HFF-Myc (cell line): ENCODE measurements around the gene CXCL16.
A peak's percentile ranks its signal among the peaks of the same experiment; 100 is the strongest.

Experiments used
- DNase-seq: peaks from one replicate; pipeline ENCODE4 v3.0.0-alpha.2; 2011; ENCODE audit warnings: low read depth; ENCODE audit errors: extremely low read depth
- H3K4me3 ChIP-seq: replicated peaks from 2 replicates; pipeline ENCODE4 v1.5.1; 2011; ENCODE audit warnings: low read depth, mild to moderate bottlenecking, control low read depth, low read length
- TF ChIP-seq, protein P1 (sequence below): IDR thresholded peaks from 2 replicates; pipeline ENCODE4 v1.5.1; 2012; ENCODE audit warnings: mild to moderate bottlenecking, low read depth, low read length, control low read depth; ENCODE audit errors: missing control alignments

CXCL16 gene

DNA sequence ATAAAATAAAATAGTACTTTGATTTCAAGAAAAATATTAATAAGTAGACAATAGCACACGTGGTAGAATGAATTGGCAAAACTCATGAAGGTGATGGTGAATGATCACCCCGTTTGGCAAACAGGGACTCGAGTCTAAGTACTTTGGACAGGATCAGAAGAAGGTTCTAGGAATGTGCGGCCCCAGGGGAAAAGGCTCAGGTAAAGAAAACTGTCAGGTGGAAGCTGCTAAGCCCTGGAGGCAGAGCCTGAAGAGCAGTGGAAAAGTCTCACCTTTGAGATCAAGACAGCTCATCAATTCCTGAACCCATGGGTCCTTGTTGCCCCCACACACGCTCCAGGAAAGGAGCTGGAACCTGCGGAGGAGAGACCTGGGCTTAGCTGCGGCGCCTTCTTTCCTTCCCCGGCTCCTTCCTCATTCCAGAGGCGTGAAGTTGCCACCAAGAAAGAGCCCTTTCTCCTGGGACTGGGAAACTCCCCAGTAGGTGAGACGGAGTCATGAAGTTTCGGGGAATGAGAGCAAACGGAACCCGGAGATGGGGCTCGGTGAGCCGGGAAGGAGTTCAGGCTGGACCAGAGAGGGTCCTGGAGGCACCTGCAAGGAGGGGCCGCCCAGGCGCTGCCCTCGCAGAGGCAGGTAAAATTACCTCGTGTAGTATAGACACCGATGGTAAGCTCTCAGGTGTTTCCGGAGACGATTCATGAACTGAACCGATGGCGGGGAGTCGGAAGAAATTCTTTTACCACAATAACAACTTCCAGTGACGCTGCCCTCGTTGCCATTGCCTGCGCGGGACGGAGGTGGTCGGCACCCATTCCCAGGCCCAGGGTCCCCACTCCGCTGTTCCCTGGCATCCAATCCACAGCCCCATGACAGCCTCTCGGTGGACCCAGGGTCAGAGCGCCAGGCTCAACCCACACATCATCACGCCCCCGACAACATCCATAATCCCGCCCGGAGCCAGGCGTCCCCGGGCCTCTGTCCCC is 1.3 kb downstream of the CXCL16 start:
- no peak for DNase-seq
- peak overlapping the region; percentile 59 for H3K4me3 ChIP-seq

DNA sequence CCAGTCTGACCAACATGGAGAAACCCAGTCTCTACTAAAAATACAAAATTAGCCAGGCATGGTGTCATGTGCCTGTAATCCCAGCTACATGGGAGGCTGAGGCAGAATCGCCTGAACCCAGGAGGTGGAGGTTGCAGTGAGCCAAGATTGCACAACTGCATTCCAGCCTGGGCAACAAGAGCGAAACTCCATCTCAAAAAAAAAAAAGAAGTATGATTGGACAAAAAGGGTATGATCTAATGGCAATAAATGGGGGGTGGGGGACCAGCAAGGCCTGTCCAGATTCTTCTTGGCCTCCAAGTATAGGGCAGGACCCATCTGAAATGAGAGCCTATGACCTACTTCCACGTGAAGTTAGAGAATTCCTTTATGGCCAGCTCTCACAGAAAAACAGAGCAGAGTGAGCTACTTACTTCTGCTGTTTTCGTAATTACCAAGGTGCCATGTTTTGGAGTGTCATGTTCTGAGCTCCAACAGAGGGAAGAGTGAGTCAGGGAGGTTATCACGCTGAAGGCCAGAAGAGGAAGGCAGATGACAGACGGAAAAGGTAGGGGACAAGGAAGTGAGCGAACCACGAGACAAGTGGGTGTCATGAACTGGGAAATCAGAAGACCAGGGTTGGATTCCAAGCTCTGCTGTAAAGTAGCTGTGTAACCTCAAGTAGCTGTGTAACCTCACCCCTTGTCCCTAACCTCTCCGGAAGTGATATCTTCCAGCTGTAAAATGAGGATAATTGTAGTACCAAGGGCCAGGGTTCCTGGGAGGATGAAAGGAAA is 3.7 kb downstream of the CXCL16 start:
- H3K4me3 ChIP-seq: no peak overlapping the region
- DNase-seq: no peak
- TF ChIP-seq, protein P1, sequence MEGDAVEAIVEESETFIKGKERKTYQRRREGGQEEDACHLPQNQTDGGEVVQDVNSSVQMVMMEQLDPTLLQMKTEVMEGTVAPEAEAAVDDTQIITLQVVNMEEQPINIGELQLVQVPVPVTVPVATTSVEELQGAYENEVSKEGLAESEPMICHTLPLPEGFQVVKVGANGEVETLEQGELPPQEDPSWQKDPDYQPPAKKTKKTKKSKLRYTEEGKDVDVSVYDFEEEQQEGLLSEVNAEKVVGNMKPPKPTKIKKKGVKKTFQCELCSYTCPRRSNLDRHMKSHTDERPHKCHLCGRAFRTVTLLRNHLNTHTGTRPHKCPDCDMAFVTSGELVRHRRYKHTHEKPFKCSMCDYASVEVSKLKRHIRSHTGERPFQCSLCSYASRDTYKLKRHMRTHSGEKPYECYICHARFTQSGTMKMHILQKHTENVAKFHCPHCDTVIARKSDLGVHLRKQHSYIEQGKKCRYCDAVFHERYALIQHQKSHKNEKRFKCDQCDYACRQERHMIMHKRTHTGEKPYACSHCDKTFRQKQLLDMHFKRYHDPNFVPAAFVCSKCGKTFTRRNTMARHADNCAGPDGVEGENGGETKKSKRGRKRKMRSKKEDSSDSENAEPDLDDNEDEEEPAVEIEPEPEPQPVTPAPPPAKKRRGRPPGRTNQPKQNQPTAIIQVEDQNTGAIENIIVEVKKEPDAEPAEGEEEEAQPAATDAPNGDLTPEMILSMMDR: no peak

More for the DNA sequence above, 1.3 kb downstream of the CXCL16 start:
- TF ChIP-seq, protein P1: no peak

DNA sequence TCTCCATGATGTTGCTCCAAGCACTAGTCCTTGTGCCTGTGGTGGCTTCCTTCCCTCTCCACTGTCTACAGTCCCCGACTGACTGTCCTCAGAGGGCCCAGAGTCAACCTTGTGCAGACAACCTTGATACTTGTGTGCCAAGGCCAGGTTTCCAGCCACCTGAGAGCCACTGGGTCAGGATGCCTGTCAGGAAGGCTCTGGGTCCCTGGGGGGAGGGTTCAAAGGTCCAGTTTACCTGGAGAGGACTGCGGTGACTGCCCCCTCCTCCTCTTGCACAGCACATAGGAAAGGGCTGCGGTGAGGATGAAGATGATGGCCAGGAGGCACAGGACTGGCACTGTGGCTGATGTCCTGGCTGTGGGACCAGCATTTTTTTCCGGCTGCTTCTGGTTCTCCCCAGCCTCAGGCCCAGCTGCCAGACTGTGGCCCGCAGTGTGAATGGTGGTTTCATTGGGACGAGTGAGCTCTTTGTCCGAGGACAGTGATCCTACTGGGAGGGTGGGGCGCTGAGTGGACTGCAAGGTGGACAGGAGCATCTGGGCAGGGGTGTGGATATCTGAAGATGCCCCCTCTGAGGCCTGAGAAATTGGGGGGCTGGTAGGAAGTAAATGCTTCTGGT is 4.8 kb downstream of the CXCL16 start:
- no peak for DNase-seq
- no peak overlapping the region for H3K4me3 ChIP-seq
- TF ChIP-seq, protein P1: no peak

DNA sequence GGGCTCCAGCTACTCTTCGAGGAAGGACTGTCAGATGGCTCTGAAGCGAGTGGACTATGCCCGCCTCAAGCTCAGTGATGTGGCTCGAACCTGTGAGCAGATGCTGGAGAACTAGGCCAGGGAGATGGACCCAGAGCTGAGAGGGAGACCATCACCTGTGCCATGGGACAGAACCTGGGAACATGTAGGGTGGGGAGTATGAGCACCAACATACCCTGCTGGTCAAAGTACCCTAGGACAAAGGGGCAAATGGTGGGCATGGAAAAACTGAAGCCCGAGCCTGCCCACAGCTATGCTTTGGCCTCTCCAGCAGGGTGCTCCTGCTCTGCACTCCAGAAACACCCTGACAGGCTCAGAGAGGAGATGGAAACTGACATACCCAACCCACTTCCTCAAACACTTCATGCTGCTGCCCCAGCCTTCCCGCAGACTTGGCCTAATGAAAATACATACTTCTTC is 6.6 kb downstream of the CXCL16 start:
- TF ChIP-seq, protein P1: no peak
- H3K4me3 ChIP-seq: no peak overlapping the region

DNA sequence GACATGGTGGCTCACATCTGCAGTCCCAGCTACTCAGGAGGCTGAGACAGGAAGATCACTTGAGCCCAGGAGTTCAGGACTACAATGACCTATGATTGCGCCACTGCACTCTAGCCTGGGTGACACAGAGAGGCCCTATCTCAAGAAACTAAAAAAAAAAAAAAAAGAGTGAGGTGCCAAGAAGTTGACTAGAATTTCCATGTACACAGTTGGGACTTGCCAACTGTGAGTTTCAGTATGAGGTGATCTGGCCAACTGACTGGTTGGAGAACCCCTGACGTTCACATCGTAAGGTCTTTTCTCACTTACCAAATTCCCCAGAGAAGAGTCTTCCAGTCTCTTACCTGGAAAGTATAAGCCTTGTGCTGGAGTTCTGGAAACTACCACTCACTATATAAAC is 11.6 kb downstream of the CXCL16 start:
- no peak for DNase-seq
- TF ChIP-seq, protein P1: no peak

More for the DNA sequence above, 6.6 kb downstream of the CXCL16 start:
- DNase-seq: no peak

DNA sequence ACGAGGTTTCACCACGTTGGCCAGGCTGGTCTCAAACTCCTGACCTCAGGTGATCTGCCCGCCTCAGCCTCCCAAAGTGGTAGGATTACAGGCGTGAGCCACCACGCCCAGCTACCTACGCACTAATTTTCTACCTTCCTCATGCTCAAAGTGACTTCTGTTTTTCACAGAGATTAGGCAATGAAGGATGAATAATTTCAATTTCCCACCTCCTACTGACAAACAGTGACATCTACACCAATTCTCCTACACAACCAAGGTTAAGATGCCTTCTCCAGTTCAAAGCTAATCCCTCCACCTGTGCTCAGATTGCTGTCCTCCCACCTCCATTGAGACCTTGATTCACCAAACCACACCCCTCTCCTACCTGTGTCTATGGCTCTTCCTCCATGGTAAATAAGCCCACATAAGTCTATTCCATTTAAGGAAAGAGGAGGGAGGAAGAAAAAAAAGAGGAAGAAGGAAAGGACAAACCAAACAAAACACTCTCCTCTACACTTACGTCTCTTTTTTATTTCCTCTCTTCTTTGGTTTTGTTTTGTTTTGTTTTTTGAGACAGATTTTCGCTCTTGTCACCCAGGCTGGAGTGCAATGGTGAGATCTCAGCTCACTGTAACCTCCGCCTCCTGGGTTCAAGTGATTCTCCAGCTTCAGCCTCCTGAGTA is 13.9 kb downstream of the CXCL16 start:
- TF ChIP-seq, protein P1: no peak
- no peak overlapping the region for H3K4me3 ChIP-seq
- no peak for DNase-seq

More for the DNA sequence above, 11.6 kb downstream of the CXCL16 start:
- no peak overlapping the region for H3K4me3 ChIP-seq
